Ascending aorta (tissue), 2 donors: ENCODE measurements around the gene MAN2B2. TPM values are rescaled to one million over a fixed set of nuclear protein-coding genes. Genes with fewer than 3 reads are reported as not detected.

Source experiments
- DNase-seq, 2 donors: peaks; one replicate each; pipeline ENCODE4 v3.0.0-alpha.2; 2019; ENCODE audit warnings: low spot score in 2 of 2
- H3K27ac ChIP-seq, 2 donors: fragments of 200-600 bp; sonication (generic); one replicate each; pipeline ENCODE4 v1.5.1; 2016 to 2017; ENCODE audit warnings: mild to moderate bottlenecking in 1 of 2
- H3K27me3 ChIP-seq: fragments of 200-600 bp; sonication (generic); one replicate; pipeline ENCODE4 v1.5.1; 2017
- H3K36me3 ChIP-seq, 2 donors: fragments of 200-600 bp; sonication (generic); one replicate each; pipeline ENCODE4 v1.5.1; 2016
- H3K4me1 ChIP-seq, 2 donors: fragments of 200-600 bp; sonication (generic); one replicate each; pipeline ENCODE4 v1.5.1; 2016 to 2017; ENCODE audit warnings: mild to moderate bottlenecking in 1 of 2
- H3K4me3 ChIP-seq, 2 donors: fragments of 200-600 bp; sonication (generic); one replicate each; pipeline ENCODE4 v1.5.1; 2016 to 2017; ENCODE audit warnings: mild to moderate bottlenecking in 1 of 2
- H3K9me3 ChIP-seq, 2 donors: fragments of 200-600 bp; sonication (generic); one replicate each; pipeline ENCODE4 v1.5.1; 2016
- intact Hi-C: fragments of 100-400 bp; cut with DNase I; formaldehyde crosslinking; loops from one replicate; pipeline ENCODE4 v1.15.1; 2023
- total RNA-seq: library from RNA; depleted of rRNA; stranded (reverse); fragments of >200 nt; gene quantifications from one replicate; pipeline ENCODE4 v1.1.0, GENCODE V29; 2016
- TF ChIP-seq, protein P1 (sequence below), 3 experiments: fragments of 200-600 bp in 2 of 3; fragments of 450-650 bp in 1 of 3; sonication (generic) in 2 of 3; IDR thresholded peaks; one replicate each; pipeline ENCODE4 v1.5.1; 2016 to 2019; ENCODE audit warnings: antibody characterized with exemption in 3 of 3, mild to moderate bottlenecking in 1 of 3, moderate library complexity in 1 of 3

Gene MAN2B2
- total RNA-seq, 1 donor from 2014 or later, result 47.8 TPM

DNA sequence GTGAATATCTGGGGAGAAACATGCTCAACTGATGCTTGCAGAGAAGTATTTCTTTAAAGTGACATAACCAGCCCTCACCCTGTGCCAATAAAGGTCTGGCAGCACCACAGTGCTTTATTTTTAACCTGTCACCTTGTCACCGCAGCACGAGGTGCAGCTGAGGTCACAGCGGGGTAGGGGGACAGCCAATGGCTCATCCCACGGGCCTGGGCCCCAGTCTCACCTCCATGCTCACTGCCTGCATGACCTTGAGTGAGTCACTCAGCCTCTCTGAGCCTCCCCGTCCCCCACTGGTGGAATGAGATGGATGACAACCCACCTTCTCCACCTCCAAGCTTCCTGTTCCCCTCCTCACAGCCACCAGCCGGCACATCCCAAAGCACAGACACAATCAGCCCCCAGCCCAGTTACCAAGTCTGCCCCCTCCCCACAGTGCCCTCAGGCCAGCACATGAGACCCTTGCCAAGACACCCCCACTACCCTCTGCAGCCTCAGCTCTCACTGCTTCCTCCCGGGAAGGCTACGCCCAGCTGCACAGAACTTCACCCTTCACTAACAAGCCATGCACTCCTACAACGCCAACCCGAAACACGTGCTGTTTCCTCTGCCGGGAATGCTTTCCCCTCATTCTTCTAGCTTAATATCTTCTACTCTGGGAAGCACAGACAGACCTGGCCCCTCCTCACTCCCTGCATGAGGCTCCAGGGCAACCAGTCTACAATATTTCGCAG lies 24.9 kb upstream of the MAN2B2 start:
- TF ChIP-seq, protein P1, sequence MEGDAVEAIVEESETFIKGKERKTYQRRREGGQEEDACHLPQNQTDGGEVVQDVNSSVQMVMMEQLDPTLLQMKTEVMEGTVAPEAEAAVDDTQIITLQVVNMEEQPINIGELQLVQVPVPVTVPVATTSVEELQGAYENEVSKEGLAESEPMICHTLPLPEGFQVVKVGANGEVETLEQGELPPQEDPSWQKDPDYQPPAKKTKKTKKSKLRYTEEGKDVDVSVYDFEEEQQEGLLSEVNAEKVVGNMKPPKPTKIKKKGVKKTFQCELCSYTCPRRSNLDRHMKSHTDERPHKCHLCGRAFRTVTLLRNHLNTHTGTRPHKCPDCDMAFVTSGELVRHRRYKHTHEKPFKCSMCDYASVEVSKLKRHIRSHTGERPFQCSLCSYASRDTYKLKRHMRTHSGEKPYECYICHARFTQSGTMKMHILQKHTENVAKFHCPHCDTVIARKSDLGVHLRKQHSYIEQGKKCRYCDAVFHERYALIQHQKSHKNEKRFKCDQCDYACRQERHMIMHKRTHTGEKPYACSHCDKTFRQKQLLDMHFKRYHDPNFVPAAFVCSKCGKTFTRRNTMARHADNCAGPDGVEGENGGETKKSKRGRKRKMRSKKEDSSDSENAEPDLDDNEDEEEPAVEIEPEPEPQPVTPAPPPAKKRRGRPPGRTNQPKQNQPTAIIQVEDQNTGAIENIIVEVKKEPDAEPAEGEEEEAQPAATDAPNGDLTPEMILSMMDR (IDR thresholded peaks at IDR 0.05), result no peak
- H3K36me3 ChIP-seq, result no peaks in the 10 kb centered on the region
- no peak overlapping the region for H3K4me3 ChIP-seq
- no peak overlapping the region for H3K27ac ChIP-seq
- no peak for DNase-seq
- H3K4me1 ChIP-seq, result no peaks in the 10 kb centered on the region
- intact Hi-C loops, result no loop called here
- H3K9me3 ChIP-seq, result no peaks in the 10 kb centered on the region
- H3K27me3 ChIP-seq, result no peaks in the 10 kb centered on the region

DNA sequence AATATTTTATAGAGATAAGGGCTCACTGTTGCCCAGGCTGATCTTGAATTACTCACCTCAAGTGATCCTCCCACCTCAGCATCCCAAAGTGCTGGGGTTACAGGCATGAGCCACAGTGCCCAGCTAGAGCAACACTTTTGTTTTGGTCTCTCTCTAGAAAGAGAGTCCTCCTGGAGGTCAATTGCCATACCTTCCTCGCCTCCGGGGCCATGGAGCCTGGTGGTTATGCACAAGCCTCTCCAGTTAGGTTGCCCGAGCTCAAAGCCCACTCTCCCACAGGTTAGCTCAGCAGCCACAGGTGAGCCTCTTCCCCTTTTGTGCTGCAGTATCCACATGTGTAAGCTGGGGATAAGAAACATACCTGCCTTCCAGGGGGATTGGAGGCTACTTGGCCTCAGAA lies 24.2 kb upstream of the MAN2B2 start:
- TF ChIP-seq, protein P1 (IDR thresholded peaks at IDR 0.05), result no peak
- Histone ChIP-seq H3K36me3 (no peaks in the 10 kb centered on the region), H3K4me3 (no peak overlapping the region), H3K4me1 (no peaks in the 10 kb centered on the region), H3K9me3 (no peaks in the 10 kb centered on the region), H3K27me3 (no peaks in the 10 kb centered on the region), H3K27ac (no peak overlapping the region)
- no peak for DNase-seq
- intact Hi-C loops, result no loop called here

DNA sequence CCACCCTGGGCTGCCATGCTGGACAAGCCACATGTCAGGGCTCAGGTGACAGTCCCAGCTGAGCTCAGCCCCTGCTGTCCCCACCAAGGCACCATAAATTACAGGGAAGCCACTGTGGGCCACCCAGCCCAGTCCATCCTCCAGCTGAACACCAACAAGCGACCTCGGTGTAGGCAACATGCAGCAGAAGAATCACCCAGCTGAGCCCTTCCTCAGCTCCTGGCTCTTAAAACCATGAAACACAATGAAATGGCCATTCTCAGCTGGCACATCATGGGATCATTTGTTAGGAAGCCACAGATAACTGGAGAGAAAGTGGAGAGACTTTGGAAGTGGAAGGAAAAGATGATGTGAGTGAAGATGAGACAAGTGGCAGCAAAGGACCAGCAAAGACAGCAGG lies 23.3 kb upstream of the MAN2B2 start:
- Histone ChIP-seq H3K9me3 (no peaks in the 10 kb centered on the region), H3K27ac (no peak overlapping the region), H3K4me1 (no peaks in the 10 kb centered on the region), H3K4me3 (no peak overlapping the region), H3K27me3 (no peaks in the 10 kb centered on the region), H3K36me3 (no peaks in the 10 kb centered on the region)
- DNase-seq, result no peak
- intact Hi-C loops, result no loop called here
- TF ChIP-seq, protein P1 (IDR thresholded peaks at IDR 0.05), result no peak

DNA sequence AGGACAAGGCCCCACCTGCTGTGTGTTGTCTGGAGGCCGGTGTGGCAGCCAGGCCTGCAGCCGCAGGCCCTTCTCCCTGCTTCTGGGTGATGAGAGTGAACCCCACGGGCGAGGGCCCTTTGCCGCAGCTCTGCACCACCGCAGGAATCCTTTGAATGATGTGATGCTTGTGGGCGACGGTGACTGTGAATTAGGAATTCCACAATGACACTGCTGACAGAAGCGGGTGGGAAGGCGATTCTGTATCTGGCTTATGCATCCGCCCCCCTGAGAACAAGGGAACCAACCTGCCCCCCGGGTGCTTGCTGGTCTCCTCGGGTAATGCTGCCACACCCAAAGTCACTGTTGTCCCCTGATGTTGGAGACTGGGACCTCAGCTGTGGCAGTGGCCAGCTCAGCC lies 19.5 kb upstream of the MAN2B2 start:
- Histone ChIP-seq H3K36me3 (no peaks in the 10 kb centered on the region), H3K4me3 (no peak overlapping the region), H3K27me3 (no peaks in the 10 kb centered on the region), H3K9me3 (no peaks in the 10 kb centered on the region), H3K27ac (no peak overlapping the region), H3K4me1 (no peaks in the 10 kb centered on the region)
- TF ChIP-seq, protein P1 (IDR thresholded peaks at IDR 0.05), result no peak
- no peak for DNase-seq
- intact Hi-C loops, result no loop called here

DNA sequence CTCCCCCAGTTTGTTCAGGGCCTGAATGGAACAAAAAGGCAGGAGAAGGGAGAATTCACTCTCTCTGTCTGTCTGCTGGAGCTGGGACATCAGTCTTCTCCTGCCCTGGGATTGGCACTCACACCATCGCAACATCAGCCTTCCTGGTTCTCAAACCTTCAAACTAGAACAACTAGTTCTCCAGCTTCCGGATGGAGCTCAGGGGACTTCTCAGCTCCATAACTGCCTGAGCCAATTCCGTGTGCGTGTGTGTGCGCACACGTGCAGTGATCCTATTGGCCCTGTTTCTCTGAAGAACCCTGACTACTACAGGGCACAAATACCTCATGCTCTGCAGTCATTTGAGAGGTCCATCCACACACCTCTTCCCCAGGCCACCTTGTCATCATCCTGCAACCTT lies 18.7 kb upstream of the MAN2B2 start:
- no peaks in the 10 kb centered on the region for H3K4me1 ChIP-seq
- no peak for DNase-seq
- no peaks in the 10 kb centered on the region for H3K36me3 ChIP-seq
- TF ChIP-seq, protein P1 (IDR thresholded peaks at IDR 0.05), result no peak
- H3K9me3 ChIP-seq, result no peaks in the 10 kb centered on the region
- no peaks in the 10 kb centered on the region for H3K27me3 ChIP-seq
- no peak overlapping the region for H3K4me3 ChIP-seq
- no peak overlapping the region for H3K27ac ChIP-seq
- intact Hi-C loops, result no loop called here

DNA sequence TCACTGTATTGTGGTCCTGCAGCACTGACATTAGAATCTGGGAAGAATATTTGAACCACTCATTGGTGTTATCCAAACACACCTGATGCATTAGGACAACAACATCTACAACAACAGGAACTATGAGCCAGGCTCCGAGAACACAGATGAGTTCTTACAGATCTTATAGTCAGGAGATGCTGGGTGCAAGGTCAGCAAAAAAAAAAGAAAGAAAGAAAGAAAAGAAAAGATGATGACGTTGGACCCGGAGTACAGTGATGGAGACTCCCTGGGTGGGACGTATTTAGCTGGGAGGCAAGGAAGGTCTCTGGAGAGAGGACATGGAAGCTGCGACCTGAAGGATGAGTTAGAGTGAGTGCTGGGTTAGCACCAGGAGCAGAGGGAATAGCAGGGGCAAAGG lies 17.8 kb upstream of the MAN2B2 start:
- H3K9me3 ChIP-seq, result no peaks in the 10 kb centered on the region
- TF ChIP-seq, protein P1 (IDR thresholded peaks at IDR 0.05), result no peak
- H3K4me3 ChIP-seq, result no peak overlapping the region
- no peaks in the 10 kb centered on the region for H3K27me3 ChIP-seq
- H3K36me3 ChIP-seq, result no peaks in the 10 kb centered on the region
- DNase-seq, result no peak
- no peaks in the 10 kb centered on the region for H3K4me1 ChIP-seq
- intact Hi-C loops, result no loop called here
- H3K27ac ChIP-seq, result no peak overlapping the region
